ENCODE results near the gene CAMSAP1.

CAMSAP1 gene

DNA sequence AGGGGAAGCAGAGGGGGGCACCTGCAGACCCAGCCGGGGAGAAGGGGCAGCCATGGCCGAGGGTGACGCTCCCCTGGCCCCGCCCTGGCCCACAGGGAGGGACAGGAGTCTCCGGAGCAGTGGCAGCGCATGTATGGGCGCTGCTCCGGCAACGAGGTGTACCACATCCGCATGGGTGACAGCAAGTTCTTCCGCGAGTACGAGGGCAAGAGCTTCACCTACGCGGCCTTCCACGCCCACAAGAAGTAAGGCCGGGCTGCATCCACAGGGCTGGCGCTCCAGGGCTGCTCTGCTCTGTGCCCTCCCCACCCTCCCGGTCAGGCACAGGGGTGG lies 137.2 kb downstream of the CAMSAP1 start:
- no peak overlapping the region for H3K9ac ChIP-seq
- H3K27ac ChIP-seq: no peak overlapping the region
- H3K27me3 ChIP-seq: no peaks in the 10 kb centered on the region
- H3K9me3 ChIP-seq (replicated peaks in 1 of 11): peaks cover 19 to 26% (median 22%) of the 10 kb centered on the region in 11 experiments
- H3K36me3 ChIP-seq: no peaks in the 10 kb centered on the region
- TF ChIP-seq Cebpa-rat (IDR thresholded peaks at IDR 0.05): no peak
- no peaks in the 10 kb centered on the region for H3K4me1 ChIP-seq
- H3K4me2 ChIP-seq: no peak overlapping the region
- H4K20me1 ChIP-seq: peaks cover 0 to 20% (median 0%) of the 10 kb centered on the region in 11 experiments; a peak in 5 of 22 replicates
- no peak overlapping the region for H3K4me3 ChIP-seq

DNA sequence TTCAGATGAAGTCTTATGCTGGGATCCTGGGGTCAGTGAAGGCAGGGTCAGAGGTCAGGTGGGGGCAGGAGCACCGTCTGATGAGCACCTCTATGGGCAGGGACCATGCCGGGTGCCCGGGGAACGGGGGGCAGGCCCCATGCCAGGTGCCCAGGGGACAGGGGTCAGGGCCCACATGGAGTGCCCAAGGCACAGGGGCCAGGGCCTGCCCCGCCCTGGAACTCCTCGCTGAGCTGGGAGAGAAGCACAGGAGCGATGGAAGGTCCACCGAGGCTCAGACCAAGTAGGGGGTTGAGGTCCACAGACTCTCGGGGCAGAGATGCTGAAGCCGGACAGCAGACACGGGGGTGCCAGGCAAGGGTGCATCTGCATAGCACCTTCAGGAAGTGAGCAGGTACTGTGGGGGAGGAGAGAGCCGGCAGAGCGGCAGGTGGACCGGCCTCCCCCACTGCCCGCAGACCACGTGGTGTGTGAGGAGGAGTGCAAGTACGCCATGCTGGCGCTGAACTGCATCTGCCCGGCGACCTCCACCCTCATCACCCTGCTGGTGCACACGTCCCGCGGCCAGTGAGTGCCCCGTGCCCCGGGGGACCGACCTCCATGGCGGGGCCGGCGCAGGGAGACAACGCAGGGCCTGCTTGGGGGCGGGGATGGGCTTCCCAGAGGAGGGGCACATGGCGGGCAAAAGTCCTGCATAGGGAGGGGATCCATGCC lies 137.7 kb downstream of the CAMSAP1 start:
- no peak for TF ChIP-seq Cebpa-rat (IDR thresholded peaks at IDR 0.05)
- H3K9ac ChIP-seq: no peak overlapping the region

DNA sequence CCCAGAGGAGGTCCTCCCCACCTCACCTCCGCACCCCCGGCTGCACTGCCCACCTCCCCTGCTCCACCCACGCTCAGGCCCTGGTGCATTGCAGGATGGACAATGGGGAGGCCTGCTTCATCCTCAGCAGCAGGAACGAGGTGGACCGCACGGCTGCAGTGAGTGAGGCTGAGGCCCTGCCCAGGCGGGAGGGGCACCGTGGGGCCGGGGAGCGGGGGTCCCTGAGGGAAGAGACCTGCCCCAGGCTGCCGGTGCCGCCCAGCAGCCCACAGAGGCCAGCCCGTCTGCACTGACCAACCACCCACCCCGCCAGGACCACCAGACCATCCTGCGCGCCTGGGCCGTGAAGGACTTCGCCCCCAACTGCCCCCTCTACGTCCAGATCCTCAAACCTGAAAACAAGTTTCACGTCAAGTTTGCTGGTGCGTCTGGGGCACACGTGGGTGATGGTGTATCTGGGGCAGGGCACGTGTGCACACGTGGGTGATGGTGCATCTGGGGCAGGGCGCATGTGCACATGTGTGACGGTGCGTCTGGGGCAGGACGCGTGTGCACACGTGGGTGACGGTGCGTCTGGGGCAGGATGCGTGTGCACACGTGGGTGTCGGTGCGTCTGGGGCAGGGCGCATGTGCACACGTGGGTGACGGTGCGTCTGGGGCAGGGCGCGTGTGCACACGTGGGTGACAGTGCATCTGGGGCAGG lies 138.7 kb downstream of the CAMSAP1 start:
- no peaks in the 10 kb centered on the region for H3K36me3 ChIP-seq
- H4K20me1 ChIP-seq: peaks cover 0 to 20% (median 0%) of the 10 kb centered on the region in 11 experiments; a peak in 2 of 22 replicates
- H3K27ac ChIP-seq: no peak overlapping the region
- no peak for TF ChIP-seq Cebpa-rat (IDR thresholded peaks at IDR 0.05)
- no peak overlapping the region for H3K4me3 ChIP-seq
- no peak overlapping the region for H3K4me2 ChIP-seq
- H3K4me1 ChIP-seq: no peaks in the 10 kb centered on the region
- H3K9me3 ChIP-seq (replicated peaks in 1 of 11): peaks cover 22 to 32% (median 27%) of the 10 kb centered on the region in 11 experiments
- no peak overlapping the region for H3K9ac ChIP-seq
- no peaks in the 10 kb centered on the region for H3K27me3 ChIP-seq

More for the DNA sequence above, 137.7 kb downstream of the CAMSAP1 start:
- Histone ChIP-seq H3K4me3 (no peak overlapping the region), H3K27me3 (no peaks in the 10 kb centered on the region), H3K9me3 (replicated peaks in 1 of 11) (peaks cover 22 to 31% (median 27%) of the 10 kb centered on the region in 11 experiments), H3K4me1 (no peaks in the 10 kb centered on the region), H3K36me3 (no peaks in the 10 kb centered on the region), H3K4me2 (no peak overlapping the region), H4K20me1 (peaks cover 0 to 20% (median 0%) of the 10 kb centered on the region in 11 experiments; a peak in 4 of 22 replicates), H3K27ac (no peak overlapping the region)

DNA sequence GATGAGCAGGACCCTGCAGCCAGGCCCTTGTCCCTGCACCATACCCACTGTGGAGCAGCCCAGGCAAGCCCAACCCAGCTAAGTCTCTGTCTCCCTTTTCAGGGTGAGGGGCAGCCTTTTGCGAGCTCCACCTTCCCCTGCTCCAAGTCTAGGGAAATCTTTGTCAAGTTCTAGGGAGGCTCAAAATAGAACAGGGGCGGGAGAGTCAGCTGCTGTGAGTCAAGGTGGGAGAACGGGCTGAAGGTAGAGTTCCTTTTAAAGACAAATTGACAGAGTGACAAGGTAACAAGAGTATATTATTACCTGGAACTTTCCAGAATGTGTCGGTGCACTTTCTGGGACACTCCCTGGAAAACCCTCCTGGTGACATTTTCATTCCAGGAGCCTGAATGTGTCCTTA lies 140.6 kb downstream of the CAMSAP1 start:
- H3K27me3 ChIP-seq: no peaks in the 10 kb centered on the region
- peaks cover 22 to 32% (median 27%) of the 10 kb centered on the region in 11 experiments for H3K9me3 ChIP-seq (replicated peaks in 1 of 11)
- no peak overlapping the region for H3K27ac ChIP-seq
- TF ChIP-seq Cebpa-rat (IDR thresholded peaks at IDR 0.05): no peak
- no peak overlapping the region for H3K9ac ChIP-seq
- peaks cover 0 to 13% (median 0%) of the 10 kb centered on the region in 11 experiments; a peak in 1 of 22 replicates for H4K20me1 ChIP-seq
- H3K4me1 ChIP-seq: no peaks in the 10 kb centered on the region
- H3K36me3 ChIP-seq: no peaks in the 10 kb centered on the region
- H3K4me2 ChIP-seq: no peak overlapping the region
- H3K4me3 ChIP-seq: no peak overlapping the region

DNA sequence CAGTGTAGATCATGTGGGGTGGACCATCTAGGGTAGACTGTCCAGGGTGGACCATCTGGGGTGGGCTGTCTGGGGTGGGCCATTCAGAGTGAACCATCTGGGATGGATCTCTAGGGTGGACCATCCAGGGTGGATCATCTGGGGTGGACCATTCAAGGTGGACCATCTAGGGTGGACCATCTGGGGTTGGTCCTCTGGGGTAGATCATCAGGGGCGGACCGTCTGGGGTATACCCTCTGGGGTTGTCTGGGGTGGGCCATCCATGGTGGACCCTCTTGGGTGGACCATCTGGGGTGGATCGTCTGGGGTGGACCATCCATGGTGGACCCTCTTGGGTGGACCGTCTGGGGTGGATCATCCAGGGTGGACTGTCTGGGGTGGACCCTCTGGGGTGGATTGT lies 141.1 kb downstream of the CAMSAP1 start:
- Histone ChIP-seq H3K27me3 (no peaks in the 10 kb centered on the region), H3K9me3 (replicated peaks in 1 of 11) (peaks cover 22 to 32% (median 27%) of the 10 kb centered on the region in 11 experiments), H3K36me3 (no peaks in the 10 kb centered on the region), H3K27ac (no peak overlapping the region), H3K9ac (no peak overlapping the region), H3K4me1 (no peaks in the 10 kb centered on the region), H3K4me2 (no peak overlapping the region), H4K20me1 (peaks cover 0 to 13% (median 0%) of the 10 kb centered on the region in 11 experiments; a peak in 1 of 22 replicates), H3K4me3 (no peak overlapping the region)
- TF ChIP-seq Cebpa-rat (IDR thresholded peaks at IDR 0.05): no peak

DNA sequence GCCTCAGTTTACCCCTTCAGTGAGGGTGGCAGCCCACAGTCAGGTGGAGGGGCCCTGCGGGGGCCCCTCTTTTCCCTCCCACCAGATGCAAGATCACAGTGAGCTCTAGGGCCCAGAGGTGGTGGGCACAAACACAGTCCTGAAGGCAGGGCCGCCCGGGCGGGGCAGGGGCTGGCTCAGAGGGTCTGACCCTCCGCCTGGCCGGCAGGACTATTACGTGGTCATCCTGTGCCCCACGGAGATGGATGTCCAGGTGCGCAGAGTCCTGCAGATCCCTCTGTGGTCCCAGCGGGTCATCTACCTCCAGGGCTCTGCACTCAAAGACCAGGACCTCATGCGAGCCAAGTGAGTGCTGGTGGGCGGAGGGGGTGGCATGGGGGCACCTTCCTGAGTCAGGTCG lies 141.9 kb downstream of the CAMSAP1 start:
- Histone ChIP-seq H3K4me1 (no peaks in the 10 kb centered on the region), H4K20me1 (peaks cover 0 to 14% (median 0%) of the 10 kb centered on the region in 11 experiments; a peak in 1 of 22 replicates), H3K9me3 (replicated peaks in 1 of 11) (peaks cover 22 to 32% (median 27%) of the 10 kb centered on the region in 11 experiments), H3K27me3 (no peaks in the 10 kb centered on the region), H3K9ac (no peak overlapping the region), H3K4me3 (no peak overlapping the region), H3K27ac (no peak overlapping the region), H3K36me3 (no peaks in the 10 kb centered on the region), H3K4me2 (no peak overlapping the region)
- TF ChIP-seq Cebpa-rat (IDR thresholded peaks at IDR 0.05): no peak

DNA sequence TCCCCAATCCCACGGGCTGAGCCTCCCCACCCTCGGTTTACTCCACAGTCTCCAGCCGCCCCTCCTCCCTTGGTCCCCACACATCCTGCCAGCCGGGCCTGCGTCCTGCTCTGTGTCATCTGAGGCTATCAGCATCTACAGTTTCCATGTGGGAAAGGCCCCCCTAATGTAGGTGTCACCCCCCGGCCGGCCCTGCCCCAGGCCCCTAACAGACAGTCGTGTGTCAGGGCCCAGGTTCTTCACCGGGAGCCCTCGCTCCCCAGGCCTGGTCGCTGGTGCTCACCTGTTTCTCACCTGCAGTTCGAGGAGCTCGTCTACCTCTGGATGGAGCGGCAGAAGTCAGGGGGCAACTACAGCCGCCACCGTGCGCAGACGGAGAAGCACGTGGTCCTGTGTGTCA lies 142.6 kb downstream of the CAMSAP1 start:
- Histone ChIP-seq H3K27me3 (no peaks in the 10 kb centered on the region), H3K9me3 (replicated peaks in 1 of 11) (peaks cover 22 to 32% (median 27%) of the 10 kb centered on the region in 11 experiments), H3K4me1 (no peaks in the 10 kb centered on the region), H4K20me1 (peaks cover 0 to 20% (median 0%) of the 10 kb centered on the region in 11 experiments; a peak in 1 of 22 replicates), H3K9ac (no peak overlapping the region), H3K4me2 (no peak overlapping the region), H3K27ac (no peak overlapping the region), H3K36me3 (no peaks in the 10 kb centered on the region), H3K4me3 (no peak overlapping the region)
- TF ChIP-seq Cebpa-rat (IDR thresholded peaks at IDR 0.05): no peak

DNA sequence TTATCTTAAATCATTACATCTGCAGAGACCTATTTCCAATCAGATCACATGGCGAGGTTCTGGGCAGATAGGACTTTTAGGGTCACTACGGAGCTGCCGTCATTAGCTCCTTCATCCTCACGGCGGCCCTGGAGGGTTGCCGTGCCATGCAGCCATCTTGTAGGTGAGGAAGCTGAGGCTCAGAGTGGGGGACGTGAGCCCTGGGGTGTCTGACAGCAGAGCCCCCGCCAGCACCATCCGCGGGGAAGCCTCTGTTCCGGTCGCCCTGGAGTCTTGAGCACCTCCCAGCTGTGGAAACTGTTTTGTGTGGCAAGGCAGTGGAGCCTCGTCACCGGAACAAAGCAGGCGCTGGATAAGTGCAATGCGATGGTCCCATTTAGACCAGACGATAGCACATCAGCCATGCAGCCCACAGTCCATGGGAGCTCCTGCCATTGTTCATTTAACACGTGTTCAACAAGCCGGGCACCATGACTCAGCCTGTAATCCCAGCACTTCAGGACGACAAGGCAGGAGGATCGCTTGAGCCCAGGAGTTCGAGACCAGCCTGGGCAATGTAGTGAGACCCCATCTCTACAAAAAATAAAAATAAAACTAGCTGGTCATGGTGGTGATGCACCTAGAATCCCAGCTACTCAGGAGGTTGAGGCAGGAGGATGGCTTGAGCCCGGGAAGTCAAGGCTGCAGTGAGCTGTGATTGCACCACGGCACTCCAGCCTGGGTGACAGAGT lies 143.5 kb downstream of the CAMSAP1 start:
- H3K27me3 ChIP-seq: no peaks in the 10 kb centered on the region

DNA sequence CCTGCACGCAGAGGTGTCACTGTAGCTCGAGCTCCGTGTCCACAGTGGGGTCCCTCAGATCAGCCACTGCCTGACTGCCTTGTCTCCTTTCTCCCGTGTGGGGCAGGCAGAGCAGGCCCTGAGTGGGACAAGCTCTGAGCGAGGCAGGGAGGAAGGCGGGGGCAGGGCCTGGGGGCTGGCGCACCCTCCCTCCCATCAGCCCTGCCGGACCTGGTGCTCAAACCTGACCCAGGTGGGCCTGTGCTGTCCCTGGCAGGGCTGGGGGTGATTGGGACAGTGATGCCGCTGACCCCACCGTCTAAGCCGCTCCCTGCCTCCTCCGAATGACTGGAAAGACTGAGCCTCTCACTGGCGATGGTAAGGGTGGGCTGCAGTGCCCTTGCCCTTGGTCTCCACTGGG lies 144.4 kb downstream of the CAMSAP1 start:
- H3K9ac ChIP-seq: no peak overlapping the region
- H3K9me3 ChIP-seq (replicated peaks in 1 of 11): peaks cover 22 to 32% (median 27%) of the 10 kb centered on the region in 11 experiments
- no peak overlapping the region for H3K4me3 ChIP-seq
- H3K4me2 ChIP-seq: no peak overlapping the region
- no peak for TF ChIP-seq Cebpa-rat (IDR thresholded peaks at IDR 0.05)
- H3K4me1 ChIP-seq: no peaks in the 10 kb centered on the region
- no peak overlapping the region for H3K27ac ChIP-seq
- H4K20me1 ChIP-seq: peaks cover 0 to 39% (median 0%) of the 10 kb centered on the region in 11 experiments; a peak in 2 of 22 replicates
- no peaks in the 10 kb centered on the region for H3K27me3 ChIP-seq
- H3K36me3 ChIP-seq: no peaks in the 10 kb centered on the region

More for the DNA sequence above, 143.5 kb downstream of the CAMSAP1 start:
- Histone ChIP-seq H3K4me1 (no peaks in the 10 kb centered on the region), H3K9ac (no peak overlapping the region), H3K4me3 (no peak overlapping the region), H3K9me3 (replicated peaks in 1 of 11) (peaks cover 22 to 32% (median 27%) of the 10 kb centered on the region in 11 experiments), H3K4me2 (no peak overlapping the region), H3K36me3 (no peaks in the 10 kb centered on the region), H4K20me1 (peaks cover 0 to 29% (median 0%) of the 10 kb centered on the region in 11 experiments; a peak in 1 of 22 replicates), H3K27ac (no peak overlapping the region)
- no peak for TF ChIP-seq Cebpa-rat (IDR thresholded peaks at IDR 0.05)
